ENCODE measurements around the gene RAB27A.

- TF ChIP-seq CTCF (conservative IDR thresholded peaks at IDR 0.05 in 1 of 2, IDR thresholded peaks at IDR 0.05 in 1 of 2; ENCODE audit: low read depth in 1 of 2, low read length in 2 of 2) (no peak), EZH2 (IDR thresholded peaks at IDR 0.05; ENCODE audit: low read length, missing control alignments) (no peak)
Measured at GRCh38 chr15:55238877-55239276, 50.7 kb downstream of the RAB27A start.

Measured in fibroblast of lung (primary cell).